GM19467 (cell line): Measurements from ENCODE around the gene CHRNA9.
"Not testable (repeated sequence)": the region's sequence is repeated elsewhere in the genome, so short reads cannot be mapped to it uniquely, and the experiment has no call there.

Experiments
- ATAC-seq: cut with Tn5 transposase; IDR thresholded peaks from one replicate; pipeline ENCODE4 v1.9.1; 2021; ENCODE audit warnings: mild to moderate bottlenecking, moderate library complexity; ENCODE audit not compliant: unreplicated experiment

Gene CHRNA9

DNA sequence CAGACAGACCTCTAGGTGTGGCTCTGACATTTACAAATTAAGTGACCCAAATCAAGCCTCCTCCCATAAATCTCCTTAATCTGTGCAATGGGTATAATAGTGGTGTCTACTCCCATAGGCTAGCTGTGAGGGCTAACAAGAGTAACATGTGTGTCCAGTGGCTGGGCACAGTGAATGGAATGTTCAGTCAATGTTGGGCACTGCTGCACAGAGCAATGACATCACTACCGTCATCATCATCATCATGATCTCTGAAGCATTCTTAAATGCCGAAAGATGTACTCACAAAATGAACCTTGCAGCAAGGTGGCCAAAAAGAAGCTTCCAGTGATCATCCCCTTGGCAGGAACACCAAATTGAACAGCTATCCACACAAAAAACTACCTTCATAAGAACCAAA, 43.5 kb downstream of the CHRNA9 start:
- no peak for ATAC-seq

- ATAC-seq, result no peak
These were observed 44.1 kb downstream of the CHRNA9 start for GRCh38 chr4:40379248-40379647.

DNA sequence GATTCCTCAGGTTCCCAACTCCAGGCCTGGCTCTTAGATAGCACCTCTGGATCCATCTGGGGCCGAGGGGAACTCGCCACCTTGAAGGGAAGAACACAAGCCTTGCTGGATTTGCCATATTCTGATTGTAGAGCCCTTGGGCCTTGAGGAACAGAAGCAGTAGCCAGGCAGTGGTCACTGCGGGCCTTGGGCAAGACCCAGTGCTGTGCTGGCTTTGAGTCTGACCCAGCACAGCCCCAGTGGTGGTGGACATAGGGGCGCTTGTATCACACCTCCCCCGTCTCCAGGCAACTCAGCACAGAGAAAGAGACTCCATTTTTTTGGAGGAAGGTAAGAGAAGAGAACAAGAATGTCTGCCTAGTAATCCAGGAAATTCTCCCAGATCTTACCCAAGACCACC, 45.5 kb downstream of the CHRNA9 start:
- no peak for ATAC-seq

GRCh38 chr4:40388239-40388638, 53.1 kb downstream of the CHRNA9 start:
- ATAC-seq, result no peak

GRCh38 chr4:40389986-40390385, 54.9 kb downstream of the CHRNA9 start:
- ATAC-seq, result no peak

DNA sequence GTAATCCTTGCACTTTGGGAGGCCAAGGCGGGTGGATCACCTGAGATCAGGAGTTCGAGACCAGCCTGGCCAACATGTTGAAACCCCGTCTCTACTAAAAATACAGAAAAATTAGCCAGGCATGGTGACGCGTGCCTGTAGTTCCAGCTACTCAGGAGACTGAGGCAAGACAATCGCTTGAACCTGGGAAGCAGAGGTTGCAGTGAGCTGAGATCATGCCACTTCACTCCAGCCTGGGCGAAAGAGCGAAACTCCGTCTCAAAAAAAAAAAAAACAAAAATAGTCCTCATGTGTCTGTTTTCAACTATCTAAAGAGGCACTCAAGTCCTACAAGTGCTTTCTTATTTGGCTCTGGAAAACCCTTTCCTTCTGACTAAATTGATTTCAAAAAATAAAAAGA, 57.1 kb downstream of the CHRNA9 start:
- ATAC-seq, result not testable (repeated sequence)

- ATAC-seq, result no peak
These were observed 59.1 kb downstream of the CHRNA9 start for GRCh38 chr4:40394236-40394635.

- ATAC-seq, result no peak
These were observed 60.2 kb downstream of the CHRNA9 start for GRCh38 chr4:40395166-40395900.

GRCh38 chr4:40395908-40396793, 61.0 kb downstream of the CHRNA9 start:
- ATAC-seq, result no peak

DNA sequence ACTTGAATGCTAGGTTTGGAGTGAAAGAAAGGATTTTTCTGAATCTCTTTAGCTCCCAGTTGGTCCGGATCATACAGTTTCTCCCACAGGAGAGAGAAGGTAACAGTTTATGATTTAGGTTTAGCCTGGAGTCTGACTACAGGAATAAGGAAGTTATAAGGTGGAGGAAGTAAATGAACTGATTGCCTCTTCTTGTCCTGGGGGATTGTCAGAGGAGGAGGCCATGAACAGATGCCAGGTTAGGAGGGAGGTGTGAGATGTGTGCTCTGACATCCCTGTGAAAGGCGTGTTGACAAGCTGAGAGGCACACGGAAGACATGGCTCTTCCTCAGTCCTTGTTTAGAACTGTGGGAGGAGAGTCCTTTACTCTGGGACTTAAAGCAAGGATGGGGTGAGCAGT, 64.4 kb downstream of the CHRNA9 start:
- ATAC-seq, result no peak

- ATAC-seq, result no peak
These were observed 66.0 kb downstream of the CHRNA9 start for GRCh38 chr4:40401096-40401495.

GRCh38 chr4:40401631-40402030, 66.5 kb downstream of the CHRNA9 start:
- no peak for ATAC-seq

DNA sequence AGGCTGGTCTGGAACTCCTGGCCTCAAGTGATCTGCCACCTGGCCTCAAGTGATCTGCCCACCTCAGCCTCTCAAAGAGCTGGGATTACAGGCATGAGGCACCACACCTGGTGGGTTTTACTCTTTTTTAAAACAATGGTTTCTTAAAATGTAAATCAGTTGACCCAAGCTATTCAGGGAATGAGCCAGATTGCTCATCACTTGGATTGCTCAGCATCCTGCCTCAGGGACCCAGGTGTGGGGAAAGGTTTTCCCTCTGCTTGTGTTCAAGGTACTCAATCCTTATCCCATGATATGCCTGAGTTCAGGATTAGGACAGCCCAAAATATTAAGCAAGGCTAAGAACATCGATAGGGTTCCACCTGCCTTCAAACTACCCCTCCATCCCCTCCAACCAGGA, 67.4 kb downstream of the CHRNA9 start:
- no peak for ATAC-seq

DNA sequence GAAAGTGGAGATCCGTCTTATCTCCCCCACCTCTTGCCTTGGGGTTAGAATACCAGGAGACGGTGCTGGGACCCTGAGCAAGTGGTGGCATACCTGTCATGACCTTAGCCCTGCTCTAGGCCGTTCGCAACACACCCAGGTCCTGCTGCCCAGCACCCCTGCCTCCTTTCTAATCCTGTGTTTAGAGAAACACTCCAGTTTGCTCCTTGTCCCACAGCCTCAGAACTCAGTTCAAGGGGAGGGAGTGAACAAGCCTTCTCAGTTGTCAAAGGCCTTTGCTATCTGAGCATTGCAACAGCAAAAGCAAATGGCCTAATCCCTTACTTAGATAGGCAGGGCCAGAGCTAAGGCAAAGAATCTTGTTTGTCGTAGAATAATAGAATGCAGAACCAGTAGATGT, 67.9 kb downstream of the CHRNA9 start:
- ATAC-seq, result no peak
